Hepatocyte (in vitro differentiated cells): Measurements from ENCODE around the gene TPRX1. TPM values are rescaled to one million over a fixed set of nuclear protein-coding genes. Genes with fewer than 3 reads are reported as not detected.

ENCODE experiments used
- DNase-seq: peaks from one replicate; pipeline ENCODE4 v3.0.0-alpha.2; 2016; ENCODE audit warnings: low spot score
- H2AFZ ChIP-seq: fragments of 200-600 bp; sonication (generic); 2 replicates; pipeline ENCODE4 v1.6.0; 2016; ENCODE audit warnings: antibody characterized with exemption, mild to moderate bottlenecking
- H3K27ac ChIP-seq: fragments of 200-600 bp; sonication (generic); 2 replicates; pipeline ENCODE4 v1.5.1; 2016; ENCODE audit warnings: mild to moderate bottlenecking
- H3K27me3 ChIP-seq: fragments of 200-600 bp; sonication (generic); 2 replicates; pipeline ENCODE4 v1.6.1; 2016
- H3K36me3 ChIP-seq: fragments of 200-600 bp; sonication (generic); replicated peaks from 2 replicates; pipeline ENCODE4 v1.5.1; 2016; ENCODE audit warnings: low read depth; ENCODE audit not compliant: insufficient read depth
- H3K4me1 ChIP-seq: fragments of 200-600 bp; sonication (generic); 2 replicates; pipeline ENCODE4 v1.5.1; 2016; ENCODE audit warnings: mild to moderate bottlenecking, moderate library complexity; ENCODE audit not compliant: insufficient read depth
- H3K4me2 ChIP-seq: fragments of 200-600 bp; sonication (generic); 2 replicates; pipeline ENCODE4 v1.6.0; 2016
- H3K4me3 ChIP-seq: fragments of 200-600 bp; sonication (generic); 2 replicates; pipeline ENCODE4 v1.5.1; 2016; ENCODE audit warnings: mild to moderate bottlenecking
- H3K79me2 ChIP-seq: fragments of 200-600 bp; sonication (generic); 2 replicates; pipeline ENCODE4 v1.6.0; 2017; ENCODE audit warnings: mild to moderate bottlenecking
- H3K9me2 ChIP-seq: fragments of 200-600 bp; sonication (generic); replicated peaks from 2 replicates; pipeline ENCODE4 v1.6.0; 2017; ENCODE audit warnings: mild to moderate bottlenecking; ENCODE audit not compliant: insufficient read depth
- H3K9me3 ChIP-seq: fragments of 200-600 bp; sonication (generic); 2 replicates; pipeline ENCODE4 v1.5.1; 2016; ENCODE audit warnings: low read depth, mild to moderate bottlenecking
- H4K20me1 ChIP-seq: fragments of 200-600 bp; sonication (generic); 2 replicates; pipeline ENCODE4 v1.6.0; 2016; ENCODE audit warnings: mild to moderate bottlenecking; ENCODE audit not compliant: insufficient read depth, poor library complexity, severe bottlenecking
- EZH2 ChIP-seq: fragments of 200-600 bp; sonication (generic); IDR thresholded peaks from 2 replicates; pipeline ENCODE4 v1.6.1; 2016; ENCODE audit warnings: antibody characterized with exemption, mild to moderate bottlenecking, borderline replicate concordance
- EZH2phosphoT487 ChIP-seq: fragments of 200-600 bp; sonication (generic); IDR thresholded peaks from one replicate; pipeline ENCODE4 v1.6.1; 2018; ENCODE audit warnings: antibody characterized with exemption, mild to moderate bottlenecking, low read depth, moderate library complexity; ENCODE audit not compliant: unreplicated experiment, severe bottlenecking
- WGBS: methylation state at CpG from one replicate; pipeline ENCODE4 v1.1.6; 2016; ENCODE audit warnings: low lambda C conversion rate; ENCODE audit errors: missing lambda C conversion rate; 5-methylcytosine and 5-hydroxymethylcytosine counted together
- polyA plus RNA-seq: library from polyadenylated mRNA; unstranded; fragments of >200 nt; fragmentation: Nextera tagmentation; extraction: Ambion mirVana; gene quantifications from 2 replicates; pipeline ENCODE4 v1.2.1, GENCODE V29; 2016
- total RNA-seq: library from RNA; depleted of rRNA; stranded (reverse); fragments of >200 nt; gene quantifications from 2 replicates; pipeline ENCODE4 v1.2.3, GENCODE V29; 2014
- TF ChIP-seq, protein P1 (sequence below): fragments of 200-600 bp; sonication (generic); IDR thresholded peaks from 2 replicates; pipeline ENCODE4 v1.5.1; 2016; ENCODE audit warnings: antibody characterized with exemption, mild to moderate bottlenecking; ENCODE audit not compliant: poor library complexity

TPRX1 gene
- total and polyA plus RNA-seq, 2 experiments from 2014 or later, result not detected

DNA sequence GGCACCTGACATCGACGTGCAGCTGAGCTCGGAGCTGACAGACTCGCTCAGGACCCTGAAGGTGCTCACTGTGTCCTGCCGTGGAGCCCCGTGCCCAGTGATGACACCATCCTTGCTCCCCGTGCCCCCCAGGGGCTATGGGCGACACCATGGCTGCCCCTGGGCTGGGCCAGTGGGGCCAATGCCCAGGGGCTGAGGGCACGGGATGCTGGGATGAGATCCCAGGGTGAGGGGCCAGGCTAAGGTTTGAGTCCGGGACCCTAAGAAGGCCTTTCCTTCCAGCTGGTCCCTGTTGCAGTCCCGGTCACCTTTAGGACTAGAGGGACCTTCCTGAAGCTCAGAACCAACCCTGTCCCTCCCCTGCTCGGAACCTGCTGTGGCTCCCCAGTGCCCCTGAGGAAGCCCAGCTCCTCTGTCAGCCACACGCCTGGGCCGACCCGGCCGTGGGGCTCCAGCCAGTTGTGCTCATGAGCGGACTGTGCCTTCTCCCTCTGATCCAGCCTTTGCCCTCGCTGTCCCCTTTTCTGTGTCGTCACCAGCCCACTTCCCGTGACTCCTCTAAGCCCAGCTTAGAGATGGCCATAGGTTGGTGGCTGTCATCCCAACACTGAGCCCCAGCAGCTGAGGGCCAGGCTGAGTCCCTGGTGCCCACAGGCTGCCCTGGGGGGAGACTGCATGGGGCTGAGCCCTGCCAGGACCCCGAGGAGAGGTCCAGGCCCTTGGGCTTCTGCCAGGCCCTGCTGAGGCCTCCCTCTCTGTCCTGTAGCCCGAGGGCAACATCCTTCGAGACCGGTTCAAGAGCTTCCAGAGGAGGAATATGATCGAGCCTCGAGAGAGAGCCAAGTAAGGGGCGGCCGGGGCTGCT, 48.4 kb downstream of the TPRX1 start:
- no peak for TF ChIP-seq EZH2
- TF ChIP-seq, protein P1, sequence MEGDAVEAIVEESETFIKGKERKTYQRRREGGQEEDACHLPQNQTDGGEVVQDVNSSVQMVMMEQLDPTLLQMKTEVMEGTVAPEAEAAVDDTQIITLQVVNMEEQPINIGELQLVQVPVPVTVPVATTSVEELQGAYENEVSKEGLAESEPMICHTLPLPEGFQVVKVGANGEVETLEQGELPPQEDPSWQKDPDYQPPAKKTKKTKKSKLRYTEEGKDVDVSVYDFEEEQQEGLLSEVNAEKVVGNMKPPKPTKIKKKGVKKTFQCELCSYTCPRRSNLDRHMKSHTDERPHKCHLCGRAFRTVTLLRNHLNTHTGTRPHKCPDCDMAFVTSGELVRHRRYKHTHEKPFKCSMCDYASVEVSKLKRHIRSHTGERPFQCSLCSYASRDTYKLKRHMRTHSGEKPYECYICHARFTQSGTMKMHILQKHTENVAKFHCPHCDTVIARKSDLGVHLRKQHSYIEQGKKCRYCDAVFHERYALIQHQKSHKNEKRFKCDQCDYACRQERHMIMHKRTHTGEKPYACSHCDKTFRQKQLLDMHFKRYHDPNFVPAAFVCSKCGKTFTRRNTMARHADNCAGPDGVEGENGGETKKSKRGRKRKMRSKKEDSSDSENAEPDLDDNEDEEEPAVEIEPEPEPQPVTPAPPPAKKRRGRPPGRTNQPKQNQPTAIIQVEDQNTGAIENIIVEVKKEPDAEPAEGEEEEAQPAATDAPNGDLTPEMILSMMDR, result no peak
- no peak for TF ChIP-seq EZH2phosphoT487
- no peak overlapping the region for H3K27ac ChIP-seq
- H2AFZ ChIP-seq, result no peak overlapping the region
- no peaks in the 10 kb centered on the region for H3K27me3 ChIP-seq
- 95% methylated on average over 27 of the region's 28 CpGs for WGBS
- DNase-seq, result no peak
- H3K4me3 ChIP-seq, result no peak overlapping the region
- no peaks in the 10 kb centered on the region for H3K9me2 ChIP-seq
- H3K79me2 ChIP-seq, result no peaks in the 10 kb centered on the region
- H3K4me2 ChIP-seq, result no peak overlapping the region
- H4K20me1 ChIP-seq, result no peaks in the 10 kb centered on the region
- H3K36me3 ChIP-seq, result peaks cover 3% of the 10 kb centered on the region
- H3K9me3 ChIP-seq, result no peaks in the 10 kb centered on the region
- H3K4me1 ChIP-seq, result peaks cover 5% of the 10 kb centered on the region

DNA sequence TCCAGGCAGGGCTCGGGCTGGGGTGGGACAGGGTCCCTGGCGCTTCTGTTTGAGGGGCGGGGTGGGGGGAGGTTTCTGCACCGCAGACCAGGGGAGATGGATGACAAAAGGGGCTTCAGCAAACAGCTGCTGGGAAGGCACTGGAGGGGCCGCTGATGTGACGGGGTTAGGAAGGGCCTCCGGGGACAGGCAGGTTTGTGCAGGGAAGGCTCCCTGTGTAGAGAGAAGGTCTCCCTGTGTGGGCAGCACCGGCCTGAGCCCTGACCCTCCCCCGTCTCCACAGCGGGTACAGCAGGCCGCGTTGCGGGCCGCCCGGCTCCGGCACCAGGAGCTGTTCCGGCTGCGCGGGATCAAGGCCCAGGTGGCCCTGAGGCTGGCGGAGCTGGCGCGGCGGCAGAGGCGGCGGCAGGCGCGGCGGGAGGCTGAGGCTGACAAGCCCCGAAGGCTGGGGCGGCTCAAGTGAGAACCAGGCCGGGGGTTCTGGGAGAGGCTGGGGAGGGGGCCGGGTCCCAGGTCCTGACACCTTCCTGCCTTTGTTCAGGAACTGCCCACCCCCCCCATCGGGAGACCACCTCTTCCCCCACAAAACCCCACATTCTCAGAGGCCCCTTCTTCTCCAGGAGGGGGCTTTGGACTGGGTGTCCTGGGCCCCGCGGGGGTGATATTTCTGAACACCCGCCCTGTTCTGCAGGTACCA, 49.1 kb downstream of the TPRX1 start:
- Histone ChIP-seq H3K4me2 (no peak overlapping the region), H3K79me2 (no peaks in the 10 kb centered on the region), H3K9me2 (no peaks in the 10 kb centered on the region), H4K20me1 (no peaks in the 10 kb centered on the region), H3K36me3 (peaks cover 3% of the 10 kb centered on the region), H3K4me3 (no peak overlapping the region), H2AFZ (no peak overlapping the region), H3K27ac (no peak overlapping the region), H3K9me3 (no peaks in the 10 kb centered on the region), H3K27me3 (no peaks in the 10 kb centered on the region), H3K4me1 (peaks cover 5% of the 10 kb centered on the region)
- 96% methylated on average over 30 of the region's 36 CpGs for WGBS
- TF ChIP-seq, protein P1, result no peak
- no peak for TF ChIP-seq EZH2
- no peak for TF ChIP-seq EZH2phosphoT487
- DNase-seq, result no peak

DNA sequence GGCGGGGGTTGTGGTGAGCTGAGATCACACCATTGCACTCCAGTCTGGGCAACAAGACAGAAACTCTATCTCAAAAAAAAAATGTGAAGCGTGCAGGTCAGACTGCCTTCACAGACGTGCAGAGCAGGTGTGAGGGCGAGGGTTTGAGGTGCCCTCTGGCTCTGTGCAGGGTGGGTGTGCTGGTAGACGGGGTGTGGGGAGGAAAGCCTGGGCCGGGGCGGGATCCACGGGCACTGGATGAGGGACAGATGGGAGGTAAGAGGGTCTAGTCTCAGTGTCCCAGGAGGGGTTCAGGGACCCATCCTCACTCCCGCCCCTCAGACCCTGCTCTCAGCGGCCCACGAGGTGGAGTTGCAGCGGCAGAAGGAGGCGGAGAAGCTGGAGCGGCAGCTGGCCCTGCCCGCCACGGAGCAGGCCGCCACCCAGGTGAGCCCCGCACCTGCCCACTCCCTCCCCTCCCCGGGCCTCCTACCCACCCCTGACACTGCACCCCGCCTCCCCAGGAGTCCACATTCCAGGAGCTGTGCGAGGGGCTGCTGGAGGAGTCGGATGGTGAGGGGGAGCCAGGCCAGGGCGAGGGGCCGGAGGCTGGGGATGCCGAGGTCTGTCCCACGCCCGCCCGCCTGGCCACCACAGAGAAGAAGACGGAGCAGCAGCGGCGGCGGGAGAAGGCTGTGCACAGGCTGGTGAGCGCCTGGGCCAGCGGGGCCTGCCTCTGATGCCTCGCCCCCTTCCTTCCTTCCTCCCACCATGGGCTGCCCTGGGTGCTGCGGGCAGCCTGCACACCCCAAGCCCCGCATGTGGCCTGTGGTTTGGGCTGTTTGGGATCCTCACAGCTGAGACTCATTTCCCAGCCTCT, 49.9 kb downstream of the TPRX1 start:
- Histone ChIP-seq H3K9me3 (no peaks in the 10 kb centered on the region), H3K4me2 (no peak overlapping the region), H3K4me1 (peaks cover 5% of the 10 kb centered on the region), H3K9me2 (no peaks in the 10 kb centered on the region), H3K36me3 (peaks cover 3% of the 10 kb centered on the region), H3K27ac (no peak overlapping the region), H3K4me3 (no peak overlapping the region), H3K27me3 (no peaks in the 10 kb centered on the region), H3K79me2 (no peaks in the 10 kb centered on the region), H4K20me1 (peaks cover 3% of the 10 kb centered on the region), H2AFZ (no peak overlapping the region)
- no peak for DNase-seq
- TF ChIP-seq, protein P1, result no peak
- TF ChIP-seq EZH2phosphoT487 (no peak), EZH2 (no peak)
- 98% methylated on average over 16 of the region's 37 CpGs for WGBS
